ENCODE measurements around the gene TMEM163.
"Not testable (repeated sequence)": the region's sequence is repeated elsewhere in the genome, so short reads cannot be mapped to it uniquely, and the experiment has no call there.

Gene TMEM163

GRCh38 chr2:134527381-134527780 lies 191.4 kb downstream of the TMEM163 start:
- DNase-seq (ENCODE audit: low spot score), result no peak

GRCh38 chr2:134522496-134523455 lies 196.0 kb downstream of the TMEM163 start:
- DNase-seq (ENCODE audit: low spot score), result no peak

- no peak for DNase-seq (ENCODE audit: low spot score)
These were observed 200.7 kb downstream of the TMEM163 start for GRCh38 chr2:134518101-134518500.

GRCh38 chr2:134515137-134515536 lies 203.7 kb downstream of the TMEM163 start:
- no peak for DNase-seq (ENCODE audit: low spot score)

GRCh38 chr2:134513465-134513804 lies 205.4 kb downstream of the TMEM163 start:
- no peak for DNase-seq (ENCODE audit: low spot score)

- DNase-seq (ENCODE audit: low spot score), result no peak
These were observed 205.9 kb downstream of the TMEM163 start for GRCh38 chr2:134512734-134513464.

GRCh38 chr2:134508391-134508790 lies 210.4 kb downstream of the TMEM163 start:
- DNase-seq (ENCODE audit: low spot score), result no peak

- no peak for DNase-seq (ENCODE audit: low spot score)
These were observed 211.1 kb downstream of the TMEM163 start for GRCh38 chr2:134507697-134508096.

GRCh38 chr2:134507159-134507558 lies 211.6 kb downstream of the TMEM163 start:
- not testable (repeated sequence) for DNase-seq (ENCODE audit: low spot score)

GRCh38 chr2:134505446-134505845 lies 213.4 kb downstream of the TMEM163 start:
- no peak for DNase-seq (ENCODE audit: low spot score)

GRCh38 chr2:134504586-134505336 lies 214.0 kb downstream of the TMEM163 start:
- no peak for DNase-seq (ENCODE audit: low spot score)

GRCh38 chr2:134502104-134502503 lies 216.7 kb downstream of the TMEM163 start:
- no peak for DNase-seq (ENCODE audit: low spot score)

- DNase-seq (ENCODE audit: low spot score), result no peak
These were observed 217.2 kb downstream of the TMEM163 start for GRCh38 chr2:134501476-134502091.

GRCh38 chr2:134500211-134500935 lies 218.4 kb downstream of the TMEM163 start:
- no peak for DNase-seq (ENCODE audit: low spot score)

GRCh38 chr2:134499307-134499926 lies 219.4 kb downstream of the TMEM163 start:
- no peak for DNase-seq (ENCODE audit: low spot score)

- DNase-seq (ENCODE audit: low spot score), result no peak
These were observed 220.1 kb downstream of the TMEM163 start for GRCh38 chr2:134498654-134499053.

GRCh38 chr2:134493797-134494196 lies 225.0 kb downstream of the TMEM163 start:
- DNase-seq (ENCODE audit: low spot score), result no peak

- no peak for DNase-seq (ENCODE audit: low spot score)
These were observed 226.9 kb downstream of the TMEM163 start for GRCh38 chr2:134491771-134492441.

- DNase-seq (ENCODE audit: low spot score), result no peak
These were observed 227.8 kb downstream of the TMEM163 start for GRCh38 chr2:134491022-134491421.

- DNase-seq (ENCODE audit: low spot score), result no peak
These were observed 228.2 kb downstream of the TMEM163 start for GRCh38 chr2:134490559-134490958.

All from hematopoietic multipotent progenitor cell treated with erythropoietin and hydrocortisone succinate and interleukin-3 and kit ligand, for 17 days (in vitro differentiated cells).